ENCODE data around the gene RDH11.

The RDH11 gene

DNA sequence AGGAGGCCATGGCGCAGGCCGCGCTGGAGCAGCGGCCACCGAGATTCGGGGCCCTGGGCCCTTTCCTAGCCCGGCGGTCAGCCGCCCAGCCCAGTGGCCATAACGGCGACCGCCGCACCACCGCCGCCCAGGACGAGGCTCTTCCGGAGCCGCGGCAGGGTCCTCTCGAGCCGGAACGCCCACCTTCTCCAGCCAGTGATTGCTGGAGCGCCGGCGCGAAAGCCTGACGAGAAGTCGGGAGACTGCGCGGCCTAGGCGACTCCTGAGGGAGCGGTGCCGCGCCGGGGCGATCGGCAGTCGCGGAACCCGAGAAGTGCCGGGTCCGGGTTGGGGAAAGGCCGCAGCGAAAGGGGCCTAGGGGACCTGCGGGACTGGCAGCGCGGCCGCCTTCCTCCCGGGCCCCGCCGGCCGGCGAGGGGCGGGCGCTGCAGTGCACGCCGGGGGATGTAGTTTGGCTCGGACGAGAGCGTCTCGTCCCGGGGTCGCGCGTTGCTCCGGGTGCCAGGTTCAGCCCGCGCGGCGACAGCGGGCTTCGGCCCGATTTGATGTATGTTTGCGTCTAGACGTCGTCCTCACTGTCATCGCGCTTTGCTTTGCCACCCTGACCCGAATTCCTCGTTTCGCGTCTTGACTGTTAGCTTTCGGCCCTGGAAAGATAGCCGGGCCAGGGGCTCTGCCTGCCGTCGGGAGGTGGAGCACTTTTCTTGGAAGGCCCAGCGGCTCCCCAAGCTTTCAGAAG, 20.9 kb downstream of the RDH11 start, which contains the start of gene VTI1B:
Gene VTI1B (minus strand): TSS at position 153 of the 739 bp plus-strand sequence. CDS start 143 bp downstream, at position 10.
- TF ChIP-seq, protein P1, sequence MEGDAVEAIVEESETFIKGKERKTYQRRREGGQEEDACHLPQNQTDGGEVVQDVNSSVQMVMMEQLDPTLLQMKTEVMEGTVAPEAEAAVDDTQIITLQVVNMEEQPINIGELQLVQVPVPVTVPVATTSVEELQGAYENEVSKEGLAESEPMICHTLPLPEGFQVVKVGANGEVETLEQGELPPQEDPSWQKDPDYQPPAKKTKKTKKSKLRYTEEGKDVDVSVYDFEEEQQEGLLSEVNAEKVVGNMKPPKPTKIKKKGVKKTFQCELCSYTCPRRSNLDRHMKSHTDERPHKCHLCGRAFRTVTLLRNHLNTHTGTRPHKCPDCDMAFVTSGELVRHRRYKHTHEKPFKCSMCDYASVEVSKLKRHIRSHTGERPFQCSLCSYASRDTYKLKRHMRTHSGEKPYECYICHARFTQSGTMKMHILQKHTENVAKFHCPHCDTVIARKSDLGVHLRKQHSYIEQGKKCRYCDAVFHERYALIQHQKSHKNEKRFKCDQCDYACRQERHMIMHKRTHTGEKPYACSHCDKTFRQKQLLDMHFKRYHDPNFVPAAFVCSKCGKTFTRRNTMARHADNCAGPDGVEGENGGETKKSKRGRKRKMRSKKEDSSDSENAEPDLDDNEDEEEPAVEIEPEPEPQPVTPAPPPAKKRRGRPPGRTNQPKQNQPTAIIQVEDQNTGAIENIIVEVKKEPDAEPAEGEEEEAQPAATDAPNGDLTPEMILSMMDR (IDR thresholded peaks at IDR 0.05; ENCODE audit: control insufficient read depth, insufficient read depth, low read depth, low read length, missing control alignments), result peak; percentile 28
- no peak for DNase-seq (ENCODE audit: low read depth)
- H3K4me3 ChIP-seq (ENCODE audit: control insufficient read depth, low read depth, low read length), result peak within 1 kb of the TSS; percentile 71

DNA sequence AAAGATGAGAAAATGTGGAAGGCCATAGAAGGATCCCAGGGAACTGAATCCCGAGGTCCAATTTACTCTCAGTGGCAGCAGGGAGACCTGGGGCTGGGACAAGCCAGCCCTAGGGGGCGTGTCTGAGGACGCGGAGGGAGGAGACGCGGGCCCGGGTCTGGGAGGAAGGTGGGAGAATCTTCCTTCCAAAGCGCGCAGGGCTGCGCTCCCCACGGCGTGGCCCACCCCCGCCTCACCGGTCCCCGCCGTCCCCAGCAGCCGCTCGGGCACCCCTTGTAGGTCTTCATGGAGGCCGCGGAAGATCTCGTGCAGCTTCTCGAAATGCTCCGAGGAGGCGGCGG, 21.5 kb downstream of the RDH11 start:
- DNase-seq (ENCODE audit: low read depth), result no peak
- peak overlapping the region; percentile 71 for H3K4me3 ChIP-seq (ENCODE audit: control insufficient read depth, low read depth, low read length)
- TF ChIP-seq, protein P1 (IDR thresholded peaks at IDR 0.05; ENCODE audit: control insufficient read depth, insufficient read depth, low read depth, low read length, missing control alignments), result peak; percentile 22

DNA sequence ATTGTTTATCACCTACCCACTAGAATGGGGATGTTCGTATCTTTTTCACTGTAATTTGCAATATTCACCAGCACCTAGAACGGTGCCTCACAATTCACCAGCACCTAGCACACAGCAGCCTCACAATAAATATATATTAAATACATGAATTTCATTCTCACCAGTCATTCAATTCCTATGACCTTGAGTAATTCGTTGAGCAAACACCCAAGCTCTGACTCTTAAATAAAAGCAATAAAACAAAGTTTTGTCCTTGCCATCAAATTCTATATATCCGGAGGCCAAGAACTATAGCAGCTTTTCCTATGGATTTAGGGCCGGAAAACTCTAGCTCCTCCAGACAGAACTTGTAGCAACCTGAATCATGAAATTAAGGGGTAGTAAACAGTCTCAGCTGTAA, 22.1 kb downstream of the RDH11 start:
- no peak for DNase-seq (ENCODE audit: low read depth)
- H3K4me3 ChIP-seq (ENCODE audit: control insufficient read depth, low read depth, low read length), result peak overlapping the region; percentile 71
- TF ChIP-seq, protein P1 (IDR thresholded peaks at IDR 0.05; ENCODE audit: control insufficient read depth, insufficient read depth, low read depth, low read length, missing control alignments), result no peak

DNA sequence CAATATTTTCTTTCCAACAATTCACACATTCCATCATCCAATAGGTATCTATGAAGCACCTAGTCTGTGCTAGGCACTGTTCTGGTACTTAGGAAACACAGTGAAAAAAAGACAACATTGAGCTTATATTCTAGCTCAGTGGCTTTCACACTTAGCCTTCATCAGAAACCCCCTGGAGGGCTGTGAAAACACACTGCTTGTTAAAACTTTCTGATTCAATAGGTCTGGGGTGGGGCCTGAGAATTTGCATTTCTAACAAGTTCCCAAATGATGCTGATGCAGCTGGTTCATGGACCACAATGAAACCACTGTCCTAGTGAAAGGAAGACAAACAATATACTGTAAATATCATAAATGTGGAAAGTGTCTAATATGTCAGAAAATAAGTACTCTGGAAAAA, 27.0 kb downstream of the RDH11 start:
- no peak for DNase-seq (ENCODE audit: low read depth)
- TF ChIP-seq, protein P1 (IDR thresholded peaks at IDR 0.05; ENCODE audit: control insufficient read depth, insufficient read depth, low read depth, low read length, missing control alignments), result no peak
- H3K4me3 ChIP-seq (ENCODE audit: control insufficient read depth, low read depth, low read length), result no peak overlapping the region

DNA sequence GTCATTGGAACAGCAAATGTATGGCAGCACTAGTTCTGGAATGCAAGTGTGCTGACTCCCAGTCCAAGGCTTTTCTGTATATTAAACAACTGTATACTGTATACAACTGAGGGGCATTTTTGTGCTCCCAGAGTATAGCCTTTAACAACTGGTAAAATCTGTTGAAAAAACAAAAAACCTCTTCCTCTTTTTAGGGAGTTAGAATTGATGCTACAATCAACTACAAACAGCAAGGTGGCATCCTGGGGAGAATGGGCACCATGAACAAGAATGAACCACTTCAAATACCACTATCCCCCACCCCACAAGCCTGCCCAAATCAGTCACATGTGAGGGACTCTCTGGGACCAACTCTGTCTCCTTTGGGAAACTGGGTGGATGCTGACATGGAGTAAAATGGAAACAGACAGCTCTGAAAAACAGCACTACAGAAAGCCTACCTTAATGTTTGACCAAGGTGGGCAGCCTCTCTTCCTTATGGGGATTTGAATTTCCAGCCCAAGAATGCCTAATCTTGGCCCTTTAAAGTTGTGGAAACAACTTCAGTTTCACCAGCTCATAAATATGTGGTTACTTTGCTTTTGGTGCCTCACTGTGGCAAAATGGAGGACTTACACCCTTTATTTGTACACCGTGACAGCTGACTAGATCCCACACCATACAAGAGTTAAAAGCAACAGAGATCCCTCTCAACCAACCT, 28.7 kb downstream of the RDH11 start:
- no peak overlapping the region for H3K4me3 ChIP-seq (ENCODE audit: control insufficient read depth, low read depth, low read length)

DNA sequence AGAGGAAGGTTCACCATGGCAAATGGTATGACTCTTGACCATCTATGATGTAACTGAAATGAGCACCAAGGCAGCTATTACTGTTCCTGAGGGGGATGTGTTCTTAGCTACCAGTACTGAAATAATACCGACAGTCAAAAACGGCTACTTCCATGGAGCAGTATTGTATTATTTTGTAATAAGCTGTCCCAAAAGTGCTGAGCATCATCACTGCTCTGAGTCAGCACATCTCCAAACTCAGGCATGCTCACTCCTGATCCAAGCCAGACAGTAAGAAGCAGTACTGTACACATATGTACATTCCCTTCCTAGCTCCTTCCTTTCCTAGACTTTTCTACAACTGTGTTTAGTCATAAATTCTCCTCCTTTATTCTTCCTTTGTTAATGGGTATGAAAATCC, 29.7 kb downstream of the RDH11 start:
- DNase-seq (ENCODE audit: low read depth), result peak; percentile 38
- TF ChIP-seq, protein P1 (IDR thresholded peaks at IDR 0.05; ENCODE audit: control insufficient read depth, insufficient read depth, low read depth, low read length, missing control alignments), result no peak
- no peak overlapping the region for H3K4me3 ChIP-seq (ENCODE audit: control insufficient read depth, low read depth, low read length)

More for the DNA sequence above, 28.7 kb downstream of the RDH11 start:
- DNase-seq (ENCODE audit: low read depth), result peak; percentile 40
- TF ChIP-seq, protein P1 (IDR thresholded peaks at IDR 0.05; ENCODE audit: control insufficient read depth, insufficient read depth, low read depth, low read length, missing control alignments), result peak; percentile 69
